Gastroesophageal sphincter (tissue), 4 donors: ENCODE measurements around the gene HSD17B14. TPM values are rescaled to one million over a fixed set of nuclear protein-coding genes. Genes with fewer than 3 reads are reported as not detected.

ENCODE experiments used
- ATAC-seq: fragments of 150-250 bp; one replicate; pipeline ENCODE4 v1.9.1; 2016; ENCODE audit warnings: mild to moderate bottlenecking, moderate library complexity
- H3K27ac ChIP-seq, 4 donors: fragments of 200-600 bp; sonication (generic) in 3 of 4; 1 replicate in 3 of 4; 2 replicates in 1 of 4; pipeline ENCODE4 v1.5.1; 2016 to 2019
- H3K27me3 ChIP-seq: fragments of 200-600 bp; sonication (generic); one replicate; pipeline ENCODE4 v1.5.1; 2019
- H3K36me3 ChIP-seq, 2 donors: fragments of 200-600 bp; sonication (generic); one replicate each; pipeline ENCODE4 v1.5.1; 2019; ENCODE audit warnings: control low read depth in 1 of 2
- H3K4me1 ChIP-seq, 3 donors: fragments of 200-600 bp; sonication (generic); 1 replicate in 2 of 3; 2 replicates in 1 of 3; pipeline ENCODE4 v1.5.1; 2016 to 2019; ENCODE audit warnings: control low read depth in 2 of 3
- H3K4me3 ChIP-seq, 2 donors: fragments of 200-600 bp; sonication (generic); one replicate each; pipeline ENCODE4 v1.5.1; 2019; ENCODE audit warnings: mild to moderate bottlenecking in 1 of 2, moderate library complexity in 1 of 2
- H3K9me3 ChIP-seq, 3 donors: fragments of 200-600 bp; sonication (generic); one replicate each; pipeline ENCODE4 v1.5.1; 2017 to 2019; ENCODE audit warnings: control low read depth in 2 of 3
- EP300 ChIP-seq: sonication (generic); formaldehyde crosslinking; IDR thresholded peaks from one replicate; pipeline ENCODE4 v1.6.1; 2017; ENCODE audit warnings: antibody characterized with exemption, mild to moderate bottlenecking
- POLR2A ChIP-seq, 2 donors: fragments of 450-650 bp; IDR thresholded peaks; one replicate each; pipeline ENCODE4 v1.6.1; 2017; ENCODE audit warnings: antibody characterized with exemption in 2 of 2, mild to moderate bottlenecking in 2 of 2, moderate library complexity in 1 of 2
- POLR2AphosphoS5 ChIP-seq: sonication (generic); formaldehyde crosslinking; IDR thresholded peaks from one replicate; pipeline ENCODE4 v1.6.1; 2017; ENCODE audit warnings: antibody characterized with exemption
- WGBS, 2 donors: methylation state at CpG; one replicate each; pipeline ENCODE4 v1.1.5; 2018; ENCODE audit warnings: low coverage in 1 of 2; 5-methylcytosine and 5-hydroxymethylcytosine counted together
- total RNA-seq, 4 donors: library from RNA; depleted of rRNA; stranded (reverse); fragments of >200 nt; gene quantifications; one replicate each; pipeline ENCODE4 v1.1.0, GENCODE V29; 2016
- TF ChIP-seq, protein P1 (sequence below), 4 experiments: fragments of 200-600 bp in 2 of 4; fragments of 450-650 bp in 2 of 4; sonication (generic) in 1 of 4; IDR thresholded peaks; one replicate each; pipeline ENCODE4 v1.5.1; 2017 to 2019; ENCODE audit warnings: antibody characterized with exemption in 4 of 4, mild to moderate bottlenecking in 2 of 4, moderate library complexity in 2 of 4

Gene HSD17B14
- total RNA-seq, 4 donors from 2014 or later, result 5.3 to 12.5 (median 8.2) TPM

- peak overlapping the region in 1 of 4 donors; percentile 35 for H3K27ac ChIP-seq
- no peak for ATAC-seq
- no peak for TF ChIP-seq POLR2A (IDR thresholded peaks at IDR 0.05)
- TF ChIP-seq, protein P1, sequence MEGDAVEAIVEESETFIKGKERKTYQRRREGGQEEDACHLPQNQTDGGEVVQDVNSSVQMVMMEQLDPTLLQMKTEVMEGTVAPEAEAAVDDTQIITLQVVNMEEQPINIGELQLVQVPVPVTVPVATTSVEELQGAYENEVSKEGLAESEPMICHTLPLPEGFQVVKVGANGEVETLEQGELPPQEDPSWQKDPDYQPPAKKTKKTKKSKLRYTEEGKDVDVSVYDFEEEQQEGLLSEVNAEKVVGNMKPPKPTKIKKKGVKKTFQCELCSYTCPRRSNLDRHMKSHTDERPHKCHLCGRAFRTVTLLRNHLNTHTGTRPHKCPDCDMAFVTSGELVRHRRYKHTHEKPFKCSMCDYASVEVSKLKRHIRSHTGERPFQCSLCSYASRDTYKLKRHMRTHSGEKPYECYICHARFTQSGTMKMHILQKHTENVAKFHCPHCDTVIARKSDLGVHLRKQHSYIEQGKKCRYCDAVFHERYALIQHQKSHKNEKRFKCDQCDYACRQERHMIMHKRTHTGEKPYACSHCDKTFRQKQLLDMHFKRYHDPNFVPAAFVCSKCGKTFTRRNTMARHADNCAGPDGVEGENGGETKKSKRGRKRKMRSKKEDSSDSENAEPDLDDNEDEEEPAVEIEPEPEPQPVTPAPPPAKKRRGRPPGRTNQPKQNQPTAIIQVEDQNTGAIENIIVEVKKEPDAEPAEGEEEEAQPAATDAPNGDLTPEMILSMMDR (IDR thresholded peaks at IDR 0.05), result no peak
- TF ChIP-seq EP300, result no peak
- TF ChIP-seq POLR2AphosphoS5, result no peak
These were observed 28.5 kb downstream of the HSD17B14 start for GRCh38 chr19:48807590-48808308.

GRCh38 chr19:48806818-48807589, 29.3 kb downstream of the HSD17B14 start:
- 92 to 93% methylated on average over 2 of the region's 17 CpGs for WGBS, 2 donors
- peak overlapping the region in 1 of 4 donors; percentile 35 for H3K27ac ChIP-seq

More at GRCh38 chr19:48807590-48808308, 28.5 kb downstream of the HSD17B14 start:
- no peak overlapping the region for H3K4me3 ChIP-seq
- no peaks in the 10 kb centered on the region for H3K27me3 ChIP-seq
- WGBS, 2 donors, result 80% methylated on average over 1 of the region's 13 CpGs; no CpG with 5 or more reads in 1 of the 2 donors
- peaks cover 0 to 48% (median 3%) of the 10 kb centered on the region in 3 donors for H3K4me1 ChIP-seq
- H3K9me3 ChIP-seq, result no peaks in the 10 kb centered on the region
- peaks cover 0 to 42% of the 10 kb centered on the region in 2 donors for H3K36me3 ChIP-seq

GRCh38 chr19:48806518-48806817, 29.8 kb downstream of the HSD17B14 start:
- WGBS, 2 donors, result 67 to 83% methylated on average over 1 to 5 of the region's 5 CpGs
- H3K36me3 ChIP-seq, result peaks cover 0 to 44% of the 10 kb centered on the region in 2 donors
- H3K4me1 ChIP-seq, result peaks cover 0 to 38% (median 3%) of the 10 kb centered on the region in 3 donors
- H3K27me3 ChIP-seq, result no peaks in the 10 kb centered on the region
- H3K4me3 ChIP-seq, result no peak overlapping the region
- no peaks in the 10 kb centered on the region for H3K9me3 ChIP-seq
- TF ChIP-seq, protein P1 (IDR thresholded peaks at IDR 0.05), result no peak
- TF ChIP-seq POLR2AphosphoS5 (no peak), EP300 (no peak), POLR2A (IDR thresholded peaks at IDR 0.05) (no peak)
- ATAC-seq, result no peak
- H3K27ac ChIP-seq, result no peak overlapping the region

More at GRCh38 chr19:48806818-48807589, 29.3 kb downstream of the HSD17B14 start:
- Histone ChIP-seq H3K4me3 (no peak overlapping the region), H3K27me3 (no peaks in the 10 kb centered on the region), H3K9me3 (no peaks in the 10 kb centered on the region), H3K36me3 (peaks cover 0 to 44% of the 10 kb centered on the region in 2 donors), H3K4me1 (peaks cover 0 to 43% (median 3%) of the 10 kb centered on the region in 3 donors)
- ATAC-seq, result no peak
- TF ChIP-seq POLR2AphosphoS5 (no peak), POLR2A (IDR thresholded peaks at IDR 0.05) (no peak), EP300 (no peak)
- TF ChIP-seq, protein P1 (IDR thresholded peaks at IDR 0.05), result no peak

- ATAC-seq, result no peak
- H3K36me3 ChIP-seq, result peaks cover 0 to 49% of the 10 kb centered on the region in 2 donors
- WGBS, 2 donors, result 76 to 84% methylated on average over 4 to 8 of the region's 15 CpGs
- H3K27ac ChIP-seq, result no peak overlapping the region
- no peaks in the 10 kb centered on the region for H3K9me3 ChIP-seq
- H3K4me3 ChIP-seq, result no peak overlapping the region
- TF ChIP-seq POLR2AphosphoS5, result no peak
- TF ChIP-seq, protein P1 (IDR thresholded peaks at IDR 0.05), result no peak
- no peak for TF ChIP-seq POLR2A (IDR thresholded peaks at IDR 0.05)
- no peak for TF ChIP-seq EP300
- H3K4me1 ChIP-seq, result peaks cover 0 to 35% (median 3%) of the 10 kb centered on the region in 3 donors
- H3K27me3 ChIP-seq, result no peaks in the 10 kb centered on the region
These were observed 30.8 kb downstream of the HSD17B14 start for GRCh38 chr19:48805452-48805851.
